ENCODE data around the gene BMPR1A.

Gene BMPR1A

DNA sequence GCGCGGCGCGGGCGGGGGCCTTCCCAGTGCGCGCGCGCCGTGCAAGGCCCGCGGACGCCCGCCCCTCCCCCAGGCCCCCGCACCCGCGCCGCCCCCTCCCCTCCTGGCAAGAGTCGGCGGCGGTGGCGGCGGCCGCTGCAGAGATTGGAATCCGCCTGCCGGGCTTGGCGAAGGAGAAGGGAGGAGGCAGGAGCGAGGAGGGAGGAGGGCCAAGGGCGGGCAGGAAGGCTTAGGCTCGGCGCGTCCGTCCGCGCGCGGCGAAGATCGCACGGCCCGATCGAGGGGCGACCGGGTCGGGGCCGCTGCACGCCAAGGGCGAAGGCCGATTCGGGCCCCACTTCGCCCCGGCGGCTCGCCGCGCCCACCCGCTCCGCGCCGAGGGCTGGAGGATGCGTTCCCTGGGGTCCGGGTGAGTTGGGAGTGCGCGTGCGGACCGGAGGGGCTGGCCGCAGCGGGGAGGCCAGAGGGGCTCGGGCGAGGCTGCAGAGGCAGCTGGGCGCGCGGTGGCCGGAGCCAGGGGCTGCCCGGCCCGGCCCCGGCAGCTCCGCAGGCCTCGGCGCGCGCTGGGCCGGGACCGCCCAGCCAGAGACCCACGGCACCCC lies at the start of gene BMPR1A:
TSS of gene BMPR1A (plus strand) at position 109 of the 602 bp plus-strand sequence. CDS start 119,400 bp downstream, outside the sequence.
- H3K4me3 ChIP-seq (ENCODE audit: low read depth, low read length), result peak within 1 kb of the TSS; percentile 95
- TF ChIP-seq, protein P1, sequence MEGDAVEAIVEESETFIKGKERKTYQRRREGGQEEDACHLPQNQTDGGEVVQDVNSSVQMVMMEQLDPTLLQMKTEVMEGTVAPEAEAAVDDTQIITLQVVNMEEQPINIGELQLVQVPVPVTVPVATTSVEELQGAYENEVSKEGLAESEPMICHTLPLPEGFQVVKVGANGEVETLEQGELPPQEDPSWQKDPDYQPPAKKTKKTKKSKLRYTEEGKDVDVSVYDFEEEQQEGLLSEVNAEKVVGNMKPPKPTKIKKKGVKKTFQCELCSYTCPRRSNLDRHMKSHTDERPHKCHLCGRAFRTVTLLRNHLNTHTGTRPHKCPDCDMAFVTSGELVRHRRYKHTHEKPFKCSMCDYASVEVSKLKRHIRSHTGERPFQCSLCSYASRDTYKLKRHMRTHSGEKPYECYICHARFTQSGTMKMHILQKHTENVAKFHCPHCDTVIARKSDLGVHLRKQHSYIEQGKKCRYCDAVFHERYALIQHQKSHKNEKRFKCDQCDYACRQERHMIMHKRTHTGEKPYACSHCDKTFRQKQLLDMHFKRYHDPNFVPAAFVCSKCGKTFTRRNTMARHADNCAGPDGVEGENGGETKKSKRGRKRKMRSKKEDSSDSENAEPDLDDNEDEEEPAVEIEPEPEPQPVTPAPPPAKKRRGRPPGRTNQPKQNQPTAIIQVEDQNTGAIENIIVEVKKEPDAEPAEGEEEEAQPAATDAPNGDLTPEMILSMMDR (IDR thresholded peaks at IDR 0.05; ENCODE audit: borderline replicate concordance, insufficient read depth, low read depth, low read length), result no peak

DNA sequence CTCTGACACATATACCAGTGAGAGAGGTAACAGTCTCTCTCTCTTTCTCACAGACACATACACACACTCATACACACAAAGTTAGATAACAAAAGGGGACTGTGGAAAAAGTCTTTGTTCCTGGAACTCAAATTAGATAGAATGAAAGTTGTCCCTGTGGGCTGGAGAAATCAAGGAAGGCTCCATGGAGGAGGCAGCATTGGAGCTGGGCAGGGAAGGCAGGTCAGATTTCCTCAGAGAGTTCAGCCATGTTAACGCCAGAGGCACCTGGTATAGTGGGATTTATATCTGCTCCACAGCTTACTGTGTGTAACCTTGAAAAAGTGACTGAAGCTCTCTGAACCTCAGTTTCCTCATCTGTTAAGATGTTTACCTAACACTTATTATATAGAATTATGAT lies 49.4 kb upstream of the BMPR1A start:
- H3K4me3 ChIP-seq (ENCODE audit: low read depth, low read length), result no peak overlapping the region
- TF ChIP-seq, protein P1 (IDR thresholded peaks at IDR 0.05; ENCODE audit: borderline replicate concordance, insufficient read depth, low read depth, low read length), result no peak

DNA sequence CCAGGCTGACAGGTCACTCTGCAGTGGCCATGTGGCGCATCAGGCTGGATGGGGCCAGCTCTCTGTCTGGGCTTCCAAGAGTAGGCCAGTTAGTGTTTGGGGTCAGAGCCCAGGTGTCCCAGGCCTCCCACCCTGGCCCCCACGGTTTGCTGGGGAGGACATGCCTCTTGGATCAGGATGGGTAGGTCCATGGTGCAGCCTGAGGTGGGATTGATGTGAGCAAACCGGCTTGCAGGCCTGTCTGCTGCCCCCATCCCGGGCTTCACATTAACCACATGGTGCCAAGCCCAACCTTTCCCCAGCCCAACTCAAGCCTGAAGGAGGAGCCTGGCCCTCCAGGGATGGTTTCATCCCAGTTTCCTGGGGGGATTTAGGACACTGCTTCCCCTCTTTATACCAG lies 48.9 kb upstream of the BMPR1A start:
- H3K4me3 ChIP-seq (ENCODE audit: low read depth, low read length), result no peak overlapping the region
- TF ChIP-seq, protein P1 (IDR thresholded peaks at IDR 0.05; ENCODE audit: borderline replicate concordance, insufficient read depth, low read depth, low read length), result no peak

DNA sequence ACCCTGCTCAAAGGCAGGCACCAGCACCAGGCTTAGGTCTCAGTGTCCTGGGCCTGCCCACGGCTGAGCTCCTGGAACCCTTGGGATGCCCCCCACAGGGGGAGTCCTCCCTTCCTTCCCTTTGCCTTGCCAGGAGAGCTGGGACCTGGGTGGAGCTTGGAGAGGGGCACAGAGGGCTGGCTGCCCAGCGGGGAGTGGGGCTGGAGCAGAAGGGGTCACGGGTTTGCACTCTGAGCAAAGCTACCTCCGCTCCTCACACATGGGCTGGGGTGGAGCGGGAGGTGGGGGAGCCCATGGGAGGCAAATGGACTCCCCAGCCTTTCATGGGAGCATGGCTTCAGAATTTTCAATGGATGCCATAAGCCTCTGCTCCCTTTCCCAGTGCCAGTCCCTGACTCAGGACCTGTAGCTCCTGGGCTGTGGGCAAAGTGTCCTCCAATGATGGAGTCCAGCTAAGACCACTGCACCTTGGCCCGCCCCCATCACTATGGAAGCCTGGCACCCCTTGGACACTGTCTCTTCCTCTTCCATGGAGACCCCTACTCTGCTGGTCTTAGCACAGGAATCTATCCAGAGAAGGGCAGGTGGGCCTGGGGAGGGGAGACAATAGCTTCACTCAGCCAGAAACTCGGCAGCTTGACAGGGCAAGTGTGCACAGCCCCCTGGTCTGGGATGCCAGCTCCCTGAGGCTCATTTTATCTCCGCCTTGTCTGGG lies 48.2 kb upstream of the BMPR1A start:
- no peak overlapping the region for H3K4me3 ChIP-seq (ENCODE audit: low read depth, low read length)
- TF ChIP-seq, protein P1 (IDR thresholded peaks at IDR 0.05; ENCODE audit: borderline replicate concordance, insufficient read depth, low read depth, low read length), result no peak

DNA sequence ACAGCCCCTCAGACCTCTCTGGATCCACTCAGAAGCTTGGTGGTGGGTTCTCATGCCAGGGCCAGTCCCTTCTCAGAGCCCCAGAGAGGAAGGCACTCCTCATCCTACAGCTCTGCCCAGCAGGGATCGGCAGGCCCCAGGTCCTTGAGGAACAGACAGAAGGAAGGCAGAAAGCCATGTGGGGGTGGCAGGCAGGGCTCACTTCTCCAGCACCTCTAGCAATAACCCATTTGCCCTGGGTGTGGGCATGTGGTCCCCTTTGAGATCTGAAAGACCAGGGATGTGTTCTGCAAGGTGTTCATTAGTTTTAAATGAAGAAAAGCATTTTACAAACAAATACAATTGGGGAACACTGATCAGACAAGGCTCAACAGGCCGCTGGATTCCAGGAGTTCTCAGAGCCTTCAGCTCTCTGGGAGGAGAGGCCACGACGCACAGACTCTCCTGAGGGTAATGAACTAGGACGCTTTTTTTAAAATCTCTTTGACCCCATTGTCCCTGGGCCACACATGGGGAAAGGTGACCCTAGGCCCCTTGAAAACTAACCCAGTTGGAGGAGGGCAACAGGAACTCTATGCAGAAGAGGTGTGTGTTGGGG lies 47.5 kb upstream of the BMPR1A start:
- TF ChIP-seq, protein P1 (IDR thresholded peaks at IDR 0.05; ENCODE audit: borderline replicate concordance, insufficient read depth, low read depth, low read length), result no peak
- H3K4me3 ChIP-seq (ENCODE audit: low read depth, low read length), result no peak overlapping the region

DNA sequence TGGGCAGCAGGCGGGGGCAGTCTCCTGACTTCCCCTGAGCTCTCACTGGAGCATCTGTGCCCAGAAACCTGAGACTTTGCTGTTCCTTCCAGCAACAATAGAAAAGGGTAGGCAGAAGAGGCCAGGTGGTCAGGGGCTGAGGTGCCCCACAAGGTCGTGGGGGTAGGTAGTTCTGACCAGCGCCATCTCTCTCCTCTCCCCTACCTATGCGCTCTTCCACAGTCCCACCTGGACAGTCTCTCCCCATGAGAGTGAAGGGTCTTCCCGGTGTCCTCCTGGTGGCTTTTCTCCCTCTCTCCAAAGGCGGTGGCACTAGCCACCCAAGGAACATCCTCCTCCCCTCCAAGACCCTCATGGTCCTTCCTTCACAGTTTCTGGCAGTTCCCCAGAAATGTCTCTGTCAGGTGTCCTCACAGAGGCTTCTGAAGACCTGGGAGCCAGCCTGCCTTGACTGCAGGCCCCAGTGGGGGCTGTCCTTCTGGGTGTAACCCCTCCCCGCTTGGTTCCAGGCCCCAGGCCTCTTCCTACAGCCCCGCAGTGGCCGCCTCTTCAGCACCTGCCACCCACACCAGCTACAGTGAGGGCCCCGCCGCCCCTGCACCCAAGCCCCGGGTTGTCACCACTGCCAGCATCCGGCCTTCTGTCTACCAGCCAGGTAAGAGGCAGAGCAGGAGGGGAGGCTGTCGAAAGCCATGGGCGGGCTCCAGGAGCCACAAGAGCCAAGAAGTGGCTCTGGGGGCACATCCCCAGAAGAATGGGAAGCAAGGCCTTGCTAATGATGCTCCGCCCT lies 46.8 kb upstream of the BMPR1A start:
- no peak overlapping the region for H3K4me3 ChIP-seq (ENCODE audit: low read depth, low read length)
- TF ChIP-seq, protein P1 (IDR thresholded peaks at IDR 0.05; ENCODE audit: borderline replicate concordance, insufficient read depth, low read depth, low read length), result no peak
